Measurements from ENCODE around the gene MILR1.
"Not testable (repeated sequence)": the region's sequence is repeated elsewhere in the genome, so short reads cannot be mapped to it uniquely, and the experiment has no call there.

The MILR1 gene

DNA sequence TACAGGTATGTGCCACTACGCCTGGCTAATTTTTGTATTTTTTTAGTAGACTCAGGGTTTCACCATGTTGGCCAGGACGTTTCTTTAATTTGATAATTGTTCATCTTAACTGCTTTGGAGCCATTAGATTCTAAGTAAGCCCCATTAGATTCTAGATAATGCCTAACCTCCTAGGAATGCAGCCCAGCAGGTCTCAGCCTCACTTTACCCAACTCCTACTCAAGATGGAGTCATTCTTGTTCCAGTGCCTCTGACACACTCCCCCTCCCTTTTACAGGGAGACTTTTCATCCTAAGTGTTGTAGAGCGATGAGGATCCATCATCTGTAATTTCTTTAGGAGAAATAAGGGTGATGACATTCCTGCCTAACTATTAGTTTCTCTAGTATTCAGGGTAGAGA is 23.7 kb upstream of the MILR1 start:
- no peak for DNase-seq (ENCODE audit: low read depth)
- TF ChIP-seq, protein P1, sequence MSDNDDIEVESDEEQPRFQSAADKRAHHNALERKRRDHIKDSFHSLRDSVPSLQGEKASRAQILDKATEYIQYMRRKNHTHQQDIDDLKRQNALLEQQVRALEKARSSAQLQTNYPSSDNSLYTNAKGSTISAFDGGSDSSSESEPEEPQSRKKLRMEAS (IDR thresholded peaks at IDR 0.05; ENCODE audit: low read depth, low read length), result no peak
- TF ChIP-seq, protein P2, sequence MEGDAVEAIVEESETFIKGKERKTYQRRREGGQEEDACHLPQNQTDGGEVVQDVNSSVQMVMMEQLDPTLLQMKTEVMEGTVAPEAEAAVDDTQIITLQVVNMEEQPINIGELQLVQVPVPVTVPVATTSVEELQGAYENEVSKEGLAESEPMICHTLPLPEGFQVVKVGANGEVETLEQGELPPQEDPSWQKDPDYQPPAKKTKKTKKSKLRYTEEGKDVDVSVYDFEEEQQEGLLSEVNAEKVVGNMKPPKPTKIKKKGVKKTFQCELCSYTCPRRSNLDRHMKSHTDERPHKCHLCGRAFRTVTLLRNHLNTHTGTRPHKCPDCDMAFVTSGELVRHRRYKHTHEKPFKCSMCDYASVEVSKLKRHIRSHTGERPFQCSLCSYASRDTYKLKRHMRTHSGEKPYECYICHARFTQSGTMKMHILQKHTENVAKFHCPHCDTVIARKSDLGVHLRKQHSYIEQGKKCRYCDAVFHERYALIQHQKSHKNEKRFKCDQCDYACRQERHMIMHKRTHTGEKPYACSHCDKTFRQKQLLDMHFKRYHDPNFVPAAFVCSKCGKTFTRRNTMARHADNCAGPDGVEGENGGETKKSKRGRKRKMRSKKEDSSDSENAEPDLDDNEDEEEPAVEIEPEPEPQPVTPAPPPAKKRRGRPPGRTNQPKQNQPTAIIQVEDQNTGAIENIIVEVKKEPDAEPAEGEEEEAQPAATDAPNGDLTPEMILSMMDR (IDR thresholded peaks at IDR 0.05; ENCODE audit: low read depth, low read length), result no peak
- TF ChIP-seq POLR2A (IDR thresholded peaks at IDR 0.05; ENCODE audit: extremely low read depth, insufficient read length), result no peak
- TF ChIP-seq MYC (IDR thresholded peaks at IDR 0.05; ENCODE audit: low read depth, low read length), result no peak
- no peak overlapping the region for H3K4me3 ChIP-seq (ENCODE audit: low read depth, low read length)

DNA sequence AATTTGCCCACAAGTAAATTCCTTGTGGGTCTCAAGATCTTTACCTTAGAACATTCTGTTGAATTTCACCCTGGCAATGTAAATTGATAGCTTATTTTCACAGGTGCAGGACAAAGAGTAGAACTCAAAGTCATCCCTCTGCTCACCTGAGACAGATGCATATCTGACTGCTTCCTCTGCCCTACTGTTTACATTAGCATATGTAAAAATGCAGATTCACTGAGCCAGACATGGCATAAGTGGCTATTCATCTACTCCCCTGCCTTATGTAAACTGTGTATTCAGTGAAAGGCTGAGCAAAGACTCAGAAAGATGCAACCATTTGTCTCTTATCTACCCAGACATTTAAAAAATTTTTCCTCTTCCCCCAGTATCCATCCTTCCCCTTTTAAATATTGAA is 22.3 kb upstream of the MILR1 start:
- H3K4me3 ChIP-seq (ENCODE audit: low read depth, low read length), result no peak overlapping the region
- no peak for DNase-seq (ENCODE audit: low read depth)
- no peak for TF ChIP-seq POLR2A (IDR thresholded peaks at IDR 0.05; ENCODE audit: extremely low read depth, insufficient read length)
- TF ChIP-seq, protein P1 (IDR thresholded peaks at IDR 0.05; ENCODE audit: low read depth, low read length), result no peak

DNA sequence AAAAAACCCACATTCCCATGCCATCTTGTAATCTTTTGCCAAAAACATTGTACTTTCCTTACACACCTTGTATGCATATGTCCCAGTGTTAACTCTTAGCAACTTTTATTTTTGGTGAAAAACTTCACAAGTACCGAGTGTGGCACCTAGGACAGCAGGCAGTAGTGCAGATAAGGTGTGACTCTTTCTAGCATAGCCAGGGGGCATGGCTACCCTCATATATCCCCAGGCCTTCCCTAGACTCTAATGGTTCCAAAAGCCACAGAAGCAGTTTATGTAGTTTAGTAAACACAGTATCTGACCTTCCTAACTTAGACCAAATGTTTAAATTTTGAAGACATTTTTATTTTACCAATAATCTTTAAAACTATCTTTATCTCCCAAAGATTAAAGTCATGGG is 20.5 kb upstream of the MILR1 start:
- no peak for DNase-seq (ENCODE audit: low read depth)
- H3K4me3 ChIP-seq (ENCODE audit: low read depth, low read length), result no peak overlapping the region
- TF ChIP-seq MYC (IDR thresholded peaks at IDR 0.05; ENCODE audit: low read depth, low read length), result no peak
- TF ChIP-seq, protein P2 (IDR thresholded peaks at IDR 0.05; ENCODE audit: low read depth, low read length), result no peak
- TF ChIP-seq POLR2A (IDR thresholded peaks at IDR 0.05; ENCODE audit: extremely low read depth, insufficient read length), result no peak
- TF ChIP-seq, protein P1 (IDR thresholded peaks at IDR 0.05; ENCODE audit: low read depth, low read length), result no peak

DNA sequence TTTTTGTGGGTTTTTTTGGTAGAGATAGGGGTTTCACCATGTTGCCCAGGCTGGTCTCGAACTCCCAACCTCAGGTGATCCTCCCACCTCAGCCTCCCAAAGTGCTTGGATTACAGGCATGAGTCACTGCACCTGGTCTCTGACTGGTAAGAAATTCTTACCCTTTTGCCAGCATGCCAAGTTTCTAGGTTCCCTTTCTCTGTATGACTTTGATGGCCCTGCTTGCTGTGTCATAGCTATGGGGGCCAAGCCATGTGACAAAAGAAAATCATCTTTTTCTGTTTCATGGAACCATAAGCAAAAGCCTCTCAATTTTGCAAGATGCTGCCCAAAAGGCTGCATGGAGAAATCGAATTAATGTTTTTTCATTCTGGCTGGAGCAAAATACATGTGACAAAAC is 18.9 kb upstream of the MILR1 start:
- not testable (repeated sequence) for H3K4me3 ChIP-seq (ENCODE audit: low read depth, low read length); DNase-seq (ENCODE audit: low read depth)

DNA sequence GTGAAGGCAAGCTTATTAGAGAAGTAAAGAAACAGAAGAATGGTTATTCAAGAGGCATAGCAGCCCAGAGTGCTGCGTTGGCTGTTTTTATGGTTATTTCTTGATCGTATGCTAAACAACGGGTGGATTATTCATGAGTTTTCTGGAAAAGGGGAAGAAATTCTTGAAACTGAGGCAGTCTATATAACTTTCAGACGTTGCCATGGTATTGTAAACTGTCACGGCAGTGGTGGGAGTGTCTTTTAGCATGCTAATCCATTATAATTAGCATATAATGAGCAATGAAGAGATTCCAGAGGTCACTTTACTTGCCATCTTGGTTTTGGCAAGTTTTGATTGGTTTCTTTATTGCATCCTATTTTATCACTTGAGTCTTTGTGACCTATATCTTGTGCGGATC is 17.4 kb upstream of the MILR1 start:
- TF ChIP-seq, protein P1 (IDR thresholded peaks at IDR 0.05; ENCODE audit: low read depth, low read length), result no peak
- TF ChIP-seq MYC (IDR thresholded peaks at IDR 0.05; ENCODE audit: low read depth, low read length) (no peak), POLR2A (IDR thresholded peaks at IDR 0.05; ENCODE audit: extremely low read depth, insufficient read length) (no peak)
- TF ChIP-seq, protein P2 (IDR thresholded peaks at IDR 0.05; ENCODE audit: low read depth, low read length), result no peak
- H3K4me3 ChIP-seq (ENCODE audit: low read depth, low read length), result no peak overlapping the region
- no peak for DNase-seq (ENCODE audit: low read depth)

DNA sequence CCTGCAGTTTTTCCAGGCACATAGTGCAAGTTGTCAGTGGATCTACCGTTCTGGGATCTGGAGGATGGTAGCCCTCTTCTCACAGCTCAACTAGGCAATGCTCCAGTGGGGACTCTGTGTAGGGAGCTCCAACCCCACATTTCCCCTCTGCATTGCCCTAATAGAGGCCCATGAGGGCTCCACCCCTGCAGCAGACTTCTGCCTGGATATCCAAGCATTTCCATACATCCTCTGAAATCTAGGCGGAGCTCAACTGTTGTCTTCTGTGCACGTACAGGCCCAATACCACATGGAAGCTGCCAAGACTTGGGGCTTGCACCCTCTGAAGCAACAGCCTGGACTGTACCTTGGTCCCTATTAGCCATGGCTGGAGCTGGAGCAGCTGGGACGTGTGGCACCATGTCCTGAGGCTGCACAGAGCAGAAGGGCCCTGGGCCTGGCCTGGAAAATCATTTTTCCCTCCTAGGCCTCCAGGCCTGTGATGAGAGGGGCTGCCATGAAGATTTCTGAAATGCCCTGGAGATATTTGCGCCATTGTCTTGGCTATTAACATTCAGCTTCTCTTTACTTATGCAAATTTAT is 10.9 kb upstream of the MILR1 start:
- TF ChIP-seq, protein P2 (IDR thresholded peaks at IDR 0.05; ENCODE audit: low read depth, low read length), result no peak
- TF ChIP-seq, protein P1 (IDR thresholded peaks at IDR 0.05; ENCODE audit: low read depth, low read length), result no peak
- TF ChIP-seq POLR2A (IDR thresholded peaks at IDR 0.05; ENCODE audit: extremely low read depth, insufficient read length) (no peak), MYC (IDR thresholded peaks at IDR 0.05; ENCODE audit: low read depth, low read length) (no peak)
- no peak overlapping the region for H3K4me3 ChIP-seq (ENCODE audit: low read depth, low read length)
- DNase-seq (ENCODE audit: low read depth), result no peak

DNA sequence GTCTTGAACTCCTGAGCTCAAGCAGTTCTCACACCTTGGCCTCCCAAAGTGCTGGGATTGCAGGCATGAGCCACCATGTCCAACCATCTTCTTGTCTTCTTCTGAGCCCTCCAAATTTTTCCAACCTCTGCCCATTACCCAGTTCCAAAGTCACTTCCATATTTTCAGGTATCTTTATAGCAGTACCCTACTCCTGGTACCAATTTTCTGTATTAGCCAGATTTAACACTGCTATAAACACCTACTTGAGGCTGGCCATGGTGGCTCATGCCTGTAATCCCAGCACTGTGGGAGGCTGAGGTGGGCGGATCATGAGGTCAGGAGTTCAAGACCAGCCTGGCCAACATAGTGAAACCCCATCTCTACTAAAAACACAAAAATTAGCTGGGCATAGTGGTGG is 9.4 kb upstream of the MILR1 start:
- not testable (repeated sequence) for DNase-seq (ENCODE audit: low read depth); H3K4me3 ChIP-seq (ENCODE audit: low read depth, low read length)
